GM18498 (cell line): ENCODE measurements around the gene SLC18A2.

Experiments used
- ATAC-seq: cut with Tn5 transposase; IDR thresholded peaks from one replicate; pipeline ENCODE4 v1.9.1; 2021; ENCODE audit warnings: mild to moderate bottlenecking, moderate library complexity; ENCODE audit not compliant: unreplicated experiment

Gene SLC18A2

DNA sequence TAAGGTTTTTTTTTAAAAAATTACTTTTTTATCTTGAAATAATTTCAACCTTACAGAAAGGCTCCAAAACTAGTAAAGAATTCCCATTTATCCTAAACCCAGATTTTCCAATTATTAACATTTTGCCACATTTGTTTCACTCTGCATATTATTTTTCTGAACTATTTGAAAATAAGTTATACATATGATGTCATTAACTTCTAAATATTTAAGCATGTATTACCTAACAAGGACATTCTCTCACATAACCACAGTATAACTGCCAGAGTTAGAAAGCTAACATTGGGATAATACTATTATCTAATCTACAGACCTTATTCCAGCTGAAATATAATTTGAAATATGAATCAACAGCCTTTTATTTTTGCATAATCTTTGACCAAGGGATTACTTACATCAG is 65.8 kb downstream of the SLC18A2 start:
- no peak for ATAC-seq

DNA sequence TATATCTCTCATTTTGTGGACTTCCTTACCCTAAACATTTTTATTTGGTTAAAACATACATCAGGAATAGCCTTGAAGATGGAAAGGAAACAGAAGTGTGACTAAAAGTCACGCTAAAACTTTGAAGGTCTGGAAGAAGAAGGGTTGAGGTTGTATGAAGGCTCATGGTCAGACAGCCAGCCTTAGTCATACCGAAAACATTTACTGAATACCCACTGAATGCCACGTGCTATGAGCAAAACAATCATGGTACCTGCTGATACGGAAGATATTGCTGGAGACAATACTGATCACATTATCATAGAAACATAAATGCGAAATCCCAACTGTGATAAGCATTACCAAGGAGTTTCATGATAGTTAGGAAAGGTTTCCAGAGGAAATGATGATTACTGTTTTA is 70.3 kb downstream of the SLC18A2 start:
- ATAC-seq, result no peak

DNA sequence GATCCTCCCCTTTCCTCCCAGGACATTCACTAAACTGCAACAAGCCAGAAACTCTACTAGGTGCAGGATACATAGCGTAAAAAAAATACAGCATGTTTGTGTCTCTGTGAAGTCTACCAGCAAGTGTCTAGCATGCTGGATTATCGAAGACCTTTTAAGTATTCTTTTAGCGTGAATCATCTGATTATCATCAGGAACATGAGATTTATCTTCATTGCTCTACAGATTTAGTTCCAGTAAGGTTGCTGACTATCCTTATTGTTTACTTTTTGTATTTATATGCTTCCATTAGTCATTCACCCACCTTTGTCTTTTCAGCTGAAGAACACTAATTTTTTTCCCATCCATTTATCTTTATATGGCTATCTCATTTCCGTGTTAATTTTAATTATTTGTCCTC is 71.5 kb downstream of the SLC18A2 start:
- ATAC-seq, result no peak

DNA sequence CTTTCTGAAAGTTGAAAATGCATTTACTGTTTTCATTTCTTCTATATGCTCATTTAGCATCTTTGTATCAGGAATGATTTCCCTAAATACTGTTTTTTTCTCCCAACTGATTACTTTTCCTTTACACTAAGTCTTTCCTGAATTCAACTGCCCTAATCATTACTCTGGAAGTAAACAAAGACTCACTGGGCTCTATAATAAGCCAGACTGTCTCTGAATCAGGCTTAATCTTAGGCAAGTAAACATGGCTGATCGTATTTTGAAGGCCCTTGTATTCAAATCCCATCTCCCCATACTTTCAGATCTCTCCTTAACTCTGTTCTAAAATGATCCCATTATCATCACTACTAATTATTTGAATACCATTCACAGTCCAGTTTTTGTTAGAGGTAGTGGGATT is 72.7 kb downstream of the SLC18A2 start:
- no peak for ATAC-seq

DNA sequence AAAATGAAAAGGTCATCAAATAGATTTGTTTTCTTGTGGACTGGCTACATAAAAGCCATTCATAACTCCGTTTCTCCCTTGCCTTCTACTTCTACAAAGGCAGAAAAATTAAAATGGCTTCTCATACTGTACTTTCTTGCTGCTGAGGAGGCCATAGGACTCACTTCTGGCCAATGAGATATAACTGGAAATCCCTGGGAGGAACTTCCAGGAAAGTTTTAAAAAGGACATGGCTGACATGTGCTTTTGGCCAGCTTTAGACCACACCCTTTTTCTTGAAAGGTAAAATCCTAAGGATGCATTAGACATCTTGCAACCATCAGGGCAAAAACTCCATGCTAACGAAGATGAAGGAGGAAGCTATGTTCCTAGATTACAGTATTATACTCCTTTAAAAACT is 75.8 kb downstream of the SLC18A2 start:
- no peak for ATAC-seq

DNA sequence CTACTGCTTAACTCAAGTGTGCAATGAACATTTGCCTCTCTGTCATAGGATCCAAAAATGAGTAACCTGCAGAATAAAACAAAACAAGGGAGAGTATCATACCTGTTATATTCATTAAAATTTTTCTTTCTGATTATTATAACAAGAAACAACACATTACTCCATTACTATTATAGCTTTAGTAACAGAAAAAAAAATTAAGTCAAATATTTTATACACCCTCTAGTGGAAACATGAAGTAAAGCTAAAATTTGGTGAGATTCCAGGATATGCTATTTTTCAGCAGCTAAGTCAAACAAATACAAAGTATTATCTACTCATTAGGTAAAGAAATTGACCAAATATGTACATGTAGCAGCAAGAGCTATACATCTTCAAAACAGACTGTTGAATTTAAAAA is 78.0 kb downstream of the SLC18A2 start:
- ATAC-seq, result no peak

DNA sequence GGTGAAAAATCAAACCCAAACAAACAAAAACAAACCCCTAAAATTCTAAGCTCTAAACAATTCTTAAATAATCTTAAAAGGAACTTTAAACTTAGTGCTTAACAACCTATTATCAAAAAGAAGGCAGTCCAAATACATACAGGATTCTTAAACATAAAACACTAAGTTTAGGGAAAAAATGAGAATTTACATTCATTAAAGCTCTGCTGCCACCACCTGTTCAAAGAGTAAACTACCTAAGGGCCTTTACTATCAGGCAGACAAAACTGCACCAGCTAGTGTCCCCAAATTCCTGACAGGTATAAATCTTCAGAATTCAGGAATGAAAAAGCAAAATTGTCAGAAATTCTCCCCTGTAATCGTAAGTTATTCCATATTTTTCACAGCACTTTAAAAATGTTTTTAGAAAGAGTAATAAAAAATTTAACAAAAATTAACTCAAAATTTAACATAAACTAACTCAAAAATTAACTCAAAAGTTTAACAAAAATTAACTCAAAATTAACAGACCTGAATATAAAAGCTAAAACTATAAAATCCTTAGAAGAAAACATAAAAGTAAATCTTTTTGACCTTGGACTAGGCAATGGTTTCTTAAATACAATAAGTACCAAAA is 79.2 kb downstream of the SLC18A2 start:
- ATAC-seq, result peak; percentile 58

DNA sequence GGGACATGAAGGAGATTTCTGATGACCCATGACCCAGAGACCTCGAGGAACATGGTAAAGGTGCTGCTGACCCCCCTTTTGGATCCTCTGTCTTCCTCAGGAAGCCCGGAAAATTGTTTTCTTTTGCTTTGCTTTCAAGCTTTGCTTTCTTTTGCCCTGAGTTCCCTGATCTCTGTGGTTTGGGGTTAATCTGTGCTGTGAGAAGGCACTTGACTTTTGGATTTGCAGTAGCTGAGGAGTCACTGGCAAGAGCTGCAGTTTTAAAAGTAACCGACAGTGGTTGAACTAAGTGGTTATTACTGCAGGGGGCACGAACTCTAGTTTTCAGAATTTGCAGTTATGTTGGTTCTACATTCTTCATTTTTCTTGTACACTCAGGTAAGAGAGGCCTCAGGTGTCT is 81.3 kb downstream of the SLC18A2 start:
- no peak for ATAC-seq

DNA sequence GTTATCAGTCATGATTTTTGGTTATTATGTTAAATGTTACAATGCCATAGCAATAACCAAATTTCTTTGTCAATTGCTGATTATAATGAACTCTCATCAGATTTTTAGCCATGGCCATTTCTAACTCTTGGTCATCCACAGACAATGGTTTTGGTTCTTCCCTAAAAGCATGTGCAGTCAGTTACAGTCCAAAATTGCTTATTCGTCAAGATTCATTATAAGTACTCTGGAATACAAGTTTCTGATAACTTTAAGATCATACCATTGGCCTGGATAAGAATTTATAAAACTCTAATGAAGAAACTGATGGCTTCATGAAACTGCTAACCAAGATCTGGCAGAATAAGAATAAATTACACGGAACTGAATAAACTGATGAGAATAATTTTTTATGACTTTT is 83.5 kb downstream of the SLC18A2 start:
- ATAC-seq, result no peak

DNA sequence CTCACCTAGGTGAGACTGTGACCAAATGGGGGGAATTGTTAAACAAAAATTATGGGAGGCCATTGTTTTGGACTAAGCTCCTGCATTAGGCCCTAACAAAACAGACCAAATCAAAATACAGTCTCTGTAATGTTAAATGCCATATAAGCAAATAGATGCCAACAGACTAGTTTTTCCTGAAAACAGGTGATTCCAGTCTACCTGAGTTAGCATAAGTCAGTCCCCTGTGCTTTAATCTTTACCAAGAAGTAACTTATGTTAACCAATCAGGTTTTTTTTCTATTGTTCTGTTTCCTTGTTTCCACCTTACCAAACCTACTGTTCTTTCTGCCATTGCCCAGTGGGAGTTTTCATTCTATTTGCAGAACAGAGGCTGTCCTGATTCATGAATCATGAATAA is 86.3 kb downstream of the SLC18A2 start:
- no peak for ATAC-seq
